ENCODE results near the gene CD79A.

CD79A gene

GRCh38 chr19:41924151-41925145 is 47.4 kb downstream of the CD79A start:
- H3K27ac ChIP-seq = no peak overlapping the region
- TF ChIP-seq CTCF (IDR thresholded peaks at IDR 0.05) (no peak), ZFX (IDR thresholded peaks at IDR 0.05; ENCODE audit: borderline replicate concordance) (no peak)

GRCh38 chr19:41925208-41926003 is 48.3 kb downstream of the CD79A start:
- TF ChIP-seq CTCF (IDR thresholded peaks at IDR 0.05) (no peak), ZFX (IDR thresholded peaks at IDR 0.05; ENCODE audit: borderline replicate concordance) (no peak)
- no peak overlapping the region for H3K27ac ChIP-seq

DNA sequence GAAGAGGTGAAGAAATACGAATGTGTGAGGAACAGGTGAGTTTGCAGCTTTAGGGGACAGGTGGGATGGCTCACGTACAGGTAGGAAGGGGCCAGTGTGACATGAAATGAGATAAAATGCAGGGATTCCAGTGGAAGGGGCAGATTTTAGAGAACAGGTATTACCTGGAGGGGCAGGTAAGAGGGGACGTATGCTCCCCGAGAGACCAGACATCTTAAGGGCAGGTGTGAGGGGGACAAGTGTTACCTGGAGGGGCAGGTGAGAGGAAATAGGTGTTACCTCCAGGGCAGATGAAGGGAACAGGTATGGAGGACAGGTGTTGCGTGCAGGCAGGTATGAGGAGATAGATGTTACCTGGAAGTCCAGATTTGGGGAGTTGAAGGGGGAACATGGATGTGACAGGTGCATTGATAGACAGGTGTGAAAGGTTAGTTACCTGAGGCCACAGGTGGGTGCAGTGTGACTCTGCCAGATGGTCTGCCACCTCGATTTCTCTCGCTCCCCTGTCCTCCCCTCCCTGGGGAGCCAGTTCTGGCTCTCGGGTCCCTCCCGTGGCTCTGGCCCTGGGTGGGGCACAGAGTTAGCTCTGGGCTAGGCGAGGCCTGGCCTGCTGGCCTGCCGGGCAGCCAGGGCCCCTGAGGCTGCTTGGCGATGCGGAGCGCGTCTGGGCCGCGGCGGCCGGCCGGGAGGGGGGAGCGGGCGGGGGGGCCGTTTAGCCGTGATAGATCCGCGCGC is 49.1 kb downstream of the CD79A start:
- no peak overlapping the region for H3K27ac ChIP-seq
- TF ChIP-seq CTCF (IDR thresholded peaks at IDR 0.05) = no peak
- TF ChIP-seq ZFX (IDR thresholded peaks at IDR 0.05; ENCODE audit: borderline replicate concordance) = no peak

GRCh38 chr19:41926763-41927496 is 49.9 kb downstream of the CD79A start:
- TF ChIP-seq ZFX (IDR thresholded peaks at IDR 0.05; ENCODE audit: borderline replicate concordance) = no peak
- no peak for TF ChIP-seq CTCF (IDR thresholded peaks at IDR 0.05)
- no peak overlapping the region for H3K27ac ChIP-seq

DNA sequence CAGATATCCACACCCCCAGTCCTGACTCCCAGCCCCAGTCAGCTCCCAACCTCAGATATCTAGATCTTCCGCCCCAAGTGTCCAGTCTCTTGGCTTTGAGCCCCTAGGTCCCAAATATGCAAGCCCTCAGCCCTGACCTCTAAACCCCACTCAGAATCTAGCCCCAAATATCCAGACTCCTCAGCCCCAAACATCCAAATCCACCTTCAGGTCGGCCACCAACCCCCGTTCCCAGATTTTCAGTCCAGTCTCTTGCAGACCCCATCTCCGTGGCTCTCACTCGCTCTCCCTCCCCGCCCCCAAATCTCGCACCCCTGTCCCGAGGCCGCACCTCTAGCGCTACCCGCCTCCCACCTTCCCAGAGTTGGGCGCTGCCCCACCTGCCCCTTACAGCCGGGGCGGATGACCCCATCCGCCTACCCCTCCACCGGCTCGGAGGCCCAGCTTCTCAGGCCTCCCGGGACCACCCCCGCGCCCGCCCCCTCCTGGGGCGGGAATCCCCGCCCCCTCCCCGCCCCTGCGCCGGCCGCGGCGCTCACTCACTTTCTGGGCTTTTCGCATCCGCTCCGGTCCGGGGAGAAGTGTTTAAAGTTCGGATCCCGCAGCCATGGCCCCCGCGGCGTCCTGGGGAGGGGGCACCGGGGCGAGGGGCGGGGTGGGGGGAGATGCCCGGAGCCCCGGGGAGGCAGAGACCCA is 50.6 kb downstream of the CD79A start:
- H3K27ac ChIP-seq = no peak overlapping the region
- TF ChIP-seq ZFX (IDR thresholded peaks at IDR 0.05; ENCODE audit: borderline replicate concordance) = no peak
- TF ChIP-seq CTCF (IDR thresholded peaks at IDR 0.05) = no peak

DNA sequence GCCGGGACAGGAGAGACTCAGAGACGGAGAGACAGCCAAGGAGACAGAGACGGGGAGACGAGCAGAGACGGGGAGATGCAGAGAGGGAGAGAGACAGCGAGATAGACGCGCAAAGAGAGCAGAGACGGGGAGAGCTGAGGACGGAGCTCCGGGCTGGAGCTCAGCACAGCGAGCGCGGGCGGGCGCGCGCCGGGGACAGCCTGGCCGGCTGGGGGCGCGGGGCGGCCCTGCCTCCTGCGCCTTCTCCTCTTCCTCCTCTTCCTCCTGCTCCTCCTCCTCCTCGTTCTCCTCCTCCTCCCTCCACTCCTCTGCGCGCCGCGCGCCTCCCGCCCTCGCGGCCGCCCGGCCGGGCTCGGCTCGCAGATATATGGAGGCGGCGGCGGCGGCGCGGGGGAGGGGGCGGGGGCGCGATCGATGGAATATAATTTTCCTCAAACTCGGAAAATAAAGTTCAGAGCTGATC is 51.2 kb downstream of the CD79A start, which contains the start of gene ERFL:
Gene ERFL (minus strand): TSS at position 229 of the 463 bp plus-strand sequence. CDS start 15,530 bp downstream, outside the sequence.
- H3K27ac ChIP-seq = no peak within 1 kb of the TSS
- TF ChIP-seq ZFX (IDR thresholded peaks at IDR 0.05; ENCODE audit: borderline replicate concordance) (no peak), CTCF (IDR thresholded peaks at IDR 0.05) (no peak; the same call in 1 of the 2 replicates)
